Activated naive CD8-positive, alpha-beta T cell treated with anti-CD3 and anti-CD28 coated beads, Interleukin-2, amount 50 U/mL, for 16 hours (primary cell): ENCODE measurements around the gene PLEKHG1.

Experiments
- DNase-seq: peaks from one replicate; pipeline ENCODE4 v3.0.0-alpha.2; 2020; ENCODE audit warnings: low read depth, low spot score

PLEKHG1 gene

GRCh38 chr6:150639823-150640331 lies 40.2 kb downstream of the PLEKHG1 start:
- no peak for DNase-seq

- DNase-seq, result no peak
These were observed 41.0 kb downstream of the PLEKHG1 start for GRCh38 chr6:150640556-150641209.

GRCh38 chr6:150641398-150642139 lies 41.9 kb downstream of the PLEKHG1 start:
- DNase-seq, result no peak

GRCh38 chr6:150646228-150646627 lies 46.5 kb downstream of the PLEKHG1 start:
- no peak for DNase-seq

GRCh38 chr6:150647051-150647450 lies 47.4 kb downstream of the PLEKHG1 start:
- no peak for DNase-seq
